Hepatocyte (in vitro differentiated cells): ENCODE results near the gene KRT222.

Source experiments
- EZH2 ChIP-seq: fragments of 200-600 bp; sonication (generic); IDR thresholded peaks from 2 replicates; pipeline ENCODE4 v1.6.1; 2016; ENCODE audit warnings: antibody characterized with exemption, mild to moderate bottlenecking, borderline replicate concordance
- TF ChIP-seq, protein P1 (sequence below): fragments of 200-600 bp; sonication (generic); IDR thresholded peaks from 2 replicates; pipeline ENCODE4 v1.5.1; 2016; ENCODE audit warnings: antibody characterized with exemption, mild to moderate bottlenecking; ENCODE audit not compliant: poor library complexity

DNA sequence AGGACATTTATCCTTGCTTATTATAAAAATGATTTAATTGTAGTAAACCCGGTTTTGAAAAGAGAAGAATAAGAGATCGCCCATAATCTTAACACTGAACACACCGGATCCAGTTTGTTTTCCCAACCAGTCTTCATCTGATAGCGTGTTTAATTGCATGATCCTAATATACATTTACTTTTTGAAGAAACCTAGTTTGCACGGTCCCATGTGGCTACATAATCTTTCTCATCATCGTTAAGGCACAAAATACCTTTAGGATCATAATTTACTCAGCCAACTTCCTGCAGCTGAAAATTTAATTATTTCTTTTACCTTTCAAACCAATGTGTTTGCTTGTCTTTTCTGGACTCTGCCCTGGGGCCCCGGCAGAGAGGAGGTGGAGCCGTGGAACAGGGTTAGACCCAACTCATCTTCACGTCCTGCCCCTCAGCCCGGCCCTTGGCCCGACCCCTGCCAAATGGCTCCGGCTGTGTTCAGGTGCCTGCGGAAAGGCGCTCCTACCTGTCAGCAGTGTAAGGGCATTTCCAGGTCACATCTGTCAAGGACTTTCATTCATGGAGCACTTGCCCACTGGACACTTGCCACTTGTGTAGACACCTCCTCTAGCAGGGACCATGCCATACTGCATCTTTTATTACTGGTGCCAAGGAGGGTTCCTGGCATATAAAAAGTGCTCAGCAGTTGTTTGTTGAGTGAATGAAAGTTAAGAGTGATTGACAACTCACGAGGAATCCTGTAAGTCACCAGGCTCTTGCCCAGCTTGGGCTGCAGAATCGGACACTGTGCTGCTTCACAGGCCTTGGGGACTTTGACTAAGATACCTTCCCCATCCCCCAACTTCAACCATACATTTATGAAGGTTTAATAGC is 46.0 kb downstream of the KRT222 start:
- TF ChIP-seq, protein P1, sequence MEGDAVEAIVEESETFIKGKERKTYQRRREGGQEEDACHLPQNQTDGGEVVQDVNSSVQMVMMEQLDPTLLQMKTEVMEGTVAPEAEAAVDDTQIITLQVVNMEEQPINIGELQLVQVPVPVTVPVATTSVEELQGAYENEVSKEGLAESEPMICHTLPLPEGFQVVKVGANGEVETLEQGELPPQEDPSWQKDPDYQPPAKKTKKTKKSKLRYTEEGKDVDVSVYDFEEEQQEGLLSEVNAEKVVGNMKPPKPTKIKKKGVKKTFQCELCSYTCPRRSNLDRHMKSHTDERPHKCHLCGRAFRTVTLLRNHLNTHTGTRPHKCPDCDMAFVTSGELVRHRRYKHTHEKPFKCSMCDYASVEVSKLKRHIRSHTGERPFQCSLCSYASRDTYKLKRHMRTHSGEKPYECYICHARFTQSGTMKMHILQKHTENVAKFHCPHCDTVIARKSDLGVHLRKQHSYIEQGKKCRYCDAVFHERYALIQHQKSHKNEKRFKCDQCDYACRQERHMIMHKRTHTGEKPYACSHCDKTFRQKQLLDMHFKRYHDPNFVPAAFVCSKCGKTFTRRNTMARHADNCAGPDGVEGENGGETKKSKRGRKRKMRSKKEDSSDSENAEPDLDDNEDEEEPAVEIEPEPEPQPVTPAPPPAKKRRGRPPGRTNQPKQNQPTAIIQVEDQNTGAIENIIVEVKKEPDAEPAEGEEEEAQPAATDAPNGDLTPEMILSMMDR, result no peak
- TF ChIP-seq EZH2, result no peak
